ENCODE results near the gene CLDN22. TPM values are rescaled to one million over a fixed set of nuclear protein-coding genes. Genes with fewer than 3 reads are reported as not detected.

Gene CLDN22
- total RNA-seq, 1 donor from 2014 or later = not detected

GRCh38 chr4:183284965-183285364 is 35.1 kb downstream of the CLDN22 start:
- DNase-seq (ENCODE audit: low read depth in 2 of 2) = no peak

- DNase-seq (ENCODE audit: low read depth in 2 of 2) = no peak
Measured at GRCh38 chr4:183284258-183284785, 35.8 kb downstream of the CLDN22 start.

GRCh38 chr4:183276106-183276505 is 44.0 kb downstream of the CLDN22 start:
- no peak for DNase-seq (ENCODE audit: low read depth in 2 of 2)

- no peak for DNase-seq (ENCODE audit: low read depth in 2 of 2)
Measured at GRCh38 chr4:183272384-183272783, 47.7 kb downstream of the CLDN22 start.

GRCh38 chr4:183268556-183268955 is 51.5 kb downstream of the CLDN22 start:
- no peak for DNase-seq (ENCODE audit: low read depth in 2 of 2)

Other genes with a start within 250 kb of the CLDN22 start
- 17.2 and 26.0 TPM in 2 replicates for gene WWC2, start 221.0 kb downstream of the CLDN22 start, total RNA-seq
- not detected in 2 replicates for gene CLDN24, start 2.1 kb upstream of the CLDN22 start, total RNA-seq
- gene CDKN2AIP, start 124.4 kb upstream of the CLDN22 start, total RNA-seq = 10.2 and 13.7 TPM in 2 replicates
- 3.4 and 3.9 TPM in 2 replicates for gene ING2, start 184.8 kb upstream of the CLDN22 start, total RNA-seq

Data from lung microvascular endothelial cell (primary cell).